Measurements from ENCODE around the gene CDH9.

- TF ChIP-seq CTCF (IDR thresholded peaks at IDR 0.05) (no peak), POLR2A (IDR thresholded peaks at IDR 0.05) (no peak)
Observed at GRCh38 chr5:27021471-27021870, 16.9 kb downstream of the CDH9 start.

Measured in heart left ventricle (tissue), 13 donors.